Vagina (tissue), 2 donors: ENCODE data around the gene B3GALT5. TPM values are rescaled to one million over a fixed set of nuclear protein-coding genes. Genes with fewer than 3 reads are reported as not detected.
A peak's percentile ranks its signal among the peaks of the same experiment; 100 is the strongest.

ENCODE experiments used
- DNase-seq, 2 donors: peaks; one replicate each; pipeline ENCODE4 v3.0.0-alpha.2; 2017; ENCODE audit errors: extremely low spot score in 2 of 2
- H3K27ac ChIP-seq: fragments of 200-600 bp; sonication (generic); one replicate; pipeline ENCODE4 v1.5.1; 2019
- H3K27me3 ChIP-seq: fragments of 200-600 bp; sonication (generic); one replicate; pipeline ENCODE4 v1.5.1; 2019
- H3K36me3 ChIP-seq, 2 donors: fragments of 200-600 bp; sonication (generic); one replicate each; pipeline ENCODE4 v1.5.1; 2017 to 2019
- H3K4me1 ChIP-seq: fragments of 200-600 bp; sonication (generic); one replicate; pipeline ENCODE4 v1.5.1; 2019
- H3K4me3 ChIP-seq, 2 donors: fragments of 200-600 bp; sonication (generic); 1 replicate in 1 of 2; 2 replicates in 1 of 2; pipeline ENCODE4 v1.5.1; 2016 to 2019
- H3K9me3 ChIP-seq: fragments of 200-600 bp; sonication (generic); one replicate; pipeline ENCODE4 v1.5.1; 2019
- POLR2A ChIP-seq, 2 donors: fragments of 450-650 bp; IDR thresholded peaks; one replicate each; pipeline ENCODE4 v1.6.1; 2017; ENCODE audit warnings: antibody characterized with exemption in 2 of 2, mild to moderate bottlenecking in 2 of 2, moderate library complexity in 2 of 2
- POLR2AphosphoS5 ChIP-seq, 2 donors: sonication (generic); formaldehyde crosslinking; IDR thresholded peaks; one replicate each; pipeline ENCODE4 v1.9.0; 2017; ENCODE audit warnings: antibody characterized with exemption in 2 of 2, mild to moderate bottlenecking in 2 of 2, low read depth in 1 of 2; ENCODE audit not compliant: insufficient read depth in 1 of 2
- intact Hi-C: fragments of 100-400 bp; cut with DNase I; formaldehyde crosslinking; loops from one replicate; pipeline ENCODE4 v1.15.1; 2023
- total RNA-seq: library from RNA; depleted of rRNA; stranded (reverse); fragments of >200 nt; gene quantifications from one replicate; pipeline ENCODE4 v1.2.3, GENCODE V29; 2016
- TF ChIP-seq, protein P1 (sequence below), 3 experiments: fragments of 450-650 bp in 2 of 3; fragments of 200-600 bp in 1 of 3; sonication (generic) in 1 of 3; IDR thresholded peaks; one replicate each; pipeline ENCODE4 v1.5.1; 2017 to 2019; ENCODE audit warnings: antibody characterized with exemption in 3 of 3, mild to moderate bottlenecking in 2 of 3, moderate library complexity in 2 of 3

Gene B3GALT5
- total RNA-seq, 1 donor from 2014 or later, result 1.5 TPM

DNA sequence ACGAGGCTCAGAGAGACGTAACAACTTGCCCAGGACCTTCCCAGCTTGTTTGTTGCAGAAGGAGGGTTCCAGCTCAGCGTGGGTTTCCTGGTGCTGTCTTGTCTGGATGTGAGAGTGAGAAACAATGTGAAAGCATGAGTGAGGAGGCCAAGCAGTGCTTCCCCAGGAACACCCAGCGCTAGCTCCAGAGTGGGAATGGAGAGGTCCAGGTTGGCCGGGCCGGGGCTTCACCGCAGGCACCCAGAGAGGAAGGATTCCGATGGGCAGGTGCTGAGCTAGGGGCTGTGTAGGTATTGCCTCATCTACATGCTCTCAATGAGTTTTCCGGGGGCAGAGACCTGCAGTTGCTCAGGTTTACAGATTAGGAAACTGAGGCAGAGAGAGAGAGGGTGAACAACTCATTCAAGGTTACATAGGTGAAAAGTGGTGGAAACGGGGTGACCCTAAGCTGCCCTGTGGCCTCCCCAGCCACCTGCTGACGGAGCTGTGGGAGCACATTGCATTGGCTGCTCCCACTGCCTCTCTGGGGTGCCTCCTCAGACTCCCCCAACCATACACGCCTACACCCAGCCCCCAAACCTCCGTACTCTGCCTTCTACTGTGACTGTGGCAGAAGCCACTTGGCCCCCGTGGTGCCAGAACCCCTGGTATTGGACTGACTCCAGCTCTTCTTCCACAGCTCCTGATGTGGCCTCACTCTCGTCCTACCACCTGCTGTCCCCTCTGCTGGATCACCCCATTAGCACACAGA, 51.2 kb downstream of the B3GALT5 start:
- no peaks in the 10 kb centered on the region for H3K9me3 ChIP-seq
- no peak for TF ChIP-seq POLR2AphosphoS5 (IDR thresholded peaks at IDR 0.05; ENCODE audit: insufficient read depth in 1 of 2, low read depth in 1 of 2)
- TF ChIP-seq, protein P1, sequence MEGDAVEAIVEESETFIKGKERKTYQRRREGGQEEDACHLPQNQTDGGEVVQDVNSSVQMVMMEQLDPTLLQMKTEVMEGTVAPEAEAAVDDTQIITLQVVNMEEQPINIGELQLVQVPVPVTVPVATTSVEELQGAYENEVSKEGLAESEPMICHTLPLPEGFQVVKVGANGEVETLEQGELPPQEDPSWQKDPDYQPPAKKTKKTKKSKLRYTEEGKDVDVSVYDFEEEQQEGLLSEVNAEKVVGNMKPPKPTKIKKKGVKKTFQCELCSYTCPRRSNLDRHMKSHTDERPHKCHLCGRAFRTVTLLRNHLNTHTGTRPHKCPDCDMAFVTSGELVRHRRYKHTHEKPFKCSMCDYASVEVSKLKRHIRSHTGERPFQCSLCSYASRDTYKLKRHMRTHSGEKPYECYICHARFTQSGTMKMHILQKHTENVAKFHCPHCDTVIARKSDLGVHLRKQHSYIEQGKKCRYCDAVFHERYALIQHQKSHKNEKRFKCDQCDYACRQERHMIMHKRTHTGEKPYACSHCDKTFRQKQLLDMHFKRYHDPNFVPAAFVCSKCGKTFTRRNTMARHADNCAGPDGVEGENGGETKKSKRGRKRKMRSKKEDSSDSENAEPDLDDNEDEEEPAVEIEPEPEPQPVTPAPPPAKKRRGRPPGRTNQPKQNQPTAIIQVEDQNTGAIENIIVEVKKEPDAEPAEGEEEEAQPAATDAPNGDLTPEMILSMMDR (IDR thresholded peaks at IDR 0.05), result no peak
- H3K4me3 ChIP-seq, result no peak overlapping the region
- H3K27ac ChIP-seq, result no peak overlapping the region
- DNase-seq, result no peak
- no peaks in the 10 kb centered on the region for H3K36me3 ChIP-seq
- peaks cover 12% of the 10 kb centered on the region for H3K4me1 ChIP-seq
- H3K27me3 ChIP-seq, result no peaks in the 10 kb centered on the region
- intact Hi-C loops, result no loop called here

DNA sequence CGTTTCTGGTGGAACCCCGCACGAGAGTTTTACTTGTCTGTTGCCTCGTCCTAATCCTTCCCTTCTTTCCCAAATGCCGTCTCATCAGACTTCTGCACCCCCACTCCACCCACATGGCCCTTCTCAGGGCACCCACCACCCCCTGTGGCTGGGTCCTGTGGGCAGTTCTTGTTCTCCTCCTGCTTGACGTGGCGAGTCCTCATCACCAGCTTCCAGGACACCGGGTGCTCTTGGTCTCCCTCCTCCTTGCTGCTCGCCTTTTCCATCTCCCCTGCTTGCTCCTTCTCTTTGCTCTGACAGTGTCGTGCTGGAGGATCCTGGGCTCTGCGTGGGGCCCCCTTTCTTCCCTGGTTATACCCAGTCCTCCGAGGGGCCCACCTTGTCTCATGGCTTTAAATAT, 51.8 kb downstream of the B3GALT5 start:
- Histone ChIP-seq H3K4me3 (no peak overlapping the region), H3K4me1 (peaks cover 12% of the 10 kb centered on the region), H3K36me3 (no peaks in the 10 kb centered on the region), H3K9me3 (no peaks in the 10 kb centered on the region), H3K27ac (no peak overlapping the region), H3K27me3 (no peaks in the 10 kb centered on the region)
- intact Hi-C loops, result no loop called here
- TF ChIP-seq, protein P1 (IDR thresholded peaks at IDR 0.05), result no peak
- TF ChIP-seq POLR2A (IDR thresholded peaks at IDR 0.05), result no peak
- no peak for TF ChIP-seq POLR2AphosphoS5 (IDR thresholded peaks at IDR 0.05; ENCODE audit: insufficient read depth in 1 of 2, low read depth in 1 of 2)
- no peak for DNase-seq

DNA sequence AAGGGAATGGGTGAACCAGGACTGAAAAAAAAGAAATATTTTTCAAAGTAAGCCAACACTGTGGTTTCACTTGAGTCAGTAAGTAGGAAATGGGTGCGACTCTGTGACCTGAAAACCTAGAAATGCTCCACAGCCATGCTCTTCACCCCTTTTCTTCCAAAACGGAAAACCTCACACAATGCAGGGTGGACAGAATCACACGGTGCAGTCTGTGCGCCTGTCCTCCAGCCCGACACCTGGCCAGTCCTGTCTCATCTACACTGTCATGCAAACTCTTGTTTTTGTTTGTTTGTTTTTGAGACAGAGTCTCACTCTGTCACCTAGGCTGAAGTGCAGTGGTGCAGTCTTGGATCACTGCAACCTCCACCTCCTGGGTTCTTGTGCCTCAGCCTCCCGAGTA, 53.3 kb downstream of the B3GALT5 start:
- TF ChIP-seq POLR2A (IDR thresholded peaks at IDR 0.05) (no peak), POLR2AphosphoS5 (IDR thresholded peaks at IDR 0.05; ENCODE audit: insufficient read depth in 1 of 2, low read depth in 1 of 2) (no peak)
- TF ChIP-seq, protein P1 (IDR thresholded peaks at IDR 0.05), result no peak
- Histone ChIP-seq H3K36me3 (no peaks in the 10 kb centered on the region), H3K27ac (no peak overlapping the region), H3K4me1 (no peaks in the 10 kb centered on the region), H3K4me3 (no peak overlapping the region), H3K9me3 (no peaks in the 10 kb centered on the region), H3K27me3 (no peaks in the 10 kb centered on the region)
- intact Hi-C loops, result no loop called here
- peak; percentile 12 to 16 for DNase-seq

DNA sequence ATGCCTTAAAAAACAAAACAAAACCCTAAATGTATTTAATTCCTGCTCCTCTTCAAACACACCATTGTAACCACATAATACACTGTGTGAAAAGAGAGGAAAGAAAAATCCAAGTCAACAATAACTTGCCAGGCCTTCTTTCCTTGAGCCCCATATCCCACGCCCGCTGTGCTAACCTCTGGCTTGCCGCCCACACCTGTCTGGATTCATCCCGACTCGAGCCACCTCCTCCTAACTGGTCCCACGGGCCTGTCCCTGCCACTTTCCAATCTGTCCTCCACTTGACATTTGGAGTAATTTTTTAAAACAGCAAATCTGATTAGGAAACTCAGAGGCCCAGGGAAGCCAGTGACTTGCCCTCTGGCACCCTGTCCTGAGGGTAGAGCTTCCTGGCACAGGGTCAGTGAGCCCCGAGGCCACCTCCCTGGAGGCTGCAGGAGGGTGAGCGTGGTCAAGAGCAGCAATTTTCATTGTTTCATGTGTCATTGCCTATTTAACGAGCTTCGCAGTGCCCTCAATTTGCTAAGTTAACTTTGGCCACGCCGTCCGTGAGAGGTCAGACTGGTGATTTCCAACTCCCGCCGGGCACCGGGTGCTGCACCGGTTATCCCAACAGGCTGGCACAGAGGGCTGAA, 54.1 kb downstream of the B3GALT5 start:
- intact Hi-C loops, result no loop called here
- Histone ChIP-seq H3K4me1 (no peaks in the 10 kb centered on the region), H3K4me3 (no peak overlapping the region), H3K9me3 (no peaks in the 10 kb centered on the region), H3K36me3 (no peaks in the 10 kb centered on the region), H3K27ac (no peak overlapping the region), H3K27me3 (no peaks in the 10 kb centered on the region)
- DNase-seq, result no peak
- TF ChIP-seq, protein P1 (IDR thresholded peaks at IDR 0.05), result no peak
- TF ChIP-seq POLR2AphosphoS5 (IDR thresholded peaks at IDR 0.05; ENCODE audit: insufficient read depth in 1 of 2, low read depth in 1 of 2) (no peak), POLR2A (IDR thresholded peaks at IDR 0.05) (no peak)

DNA sequence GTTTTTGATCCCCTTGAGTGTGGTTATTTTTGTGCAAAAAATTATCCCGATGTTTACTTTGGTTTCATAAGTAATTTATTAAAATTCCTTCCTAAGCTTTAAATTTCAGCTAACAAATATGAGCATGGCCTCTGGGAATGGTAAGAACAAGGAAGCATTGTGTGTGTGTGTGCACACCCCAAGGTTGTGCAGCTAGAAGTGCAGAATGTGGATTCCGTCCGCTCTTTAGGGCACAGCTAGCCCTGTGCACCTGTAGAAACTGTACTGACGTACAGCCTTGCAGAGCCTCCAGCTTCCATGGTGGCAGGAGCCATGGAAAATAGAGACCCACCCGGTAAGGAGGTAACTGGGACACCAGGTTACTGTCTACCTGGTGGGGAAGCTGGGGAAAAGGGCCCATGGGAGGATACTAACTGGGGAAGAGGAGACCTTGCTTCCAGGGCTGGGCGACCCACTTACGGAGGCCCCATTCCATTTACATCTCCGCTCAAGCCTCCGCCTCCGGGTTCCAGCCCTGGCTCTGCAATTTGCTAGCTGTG, 54.7 kb downstream of the B3GALT5 start:
- Histone ChIP-seq H3K9me3 (no peaks in the 10 kb centered on the region), H3K27me3 (no peaks in the 10 kb centered on the region), H3K4me1 (no peaks in the 10 kb centered on the region), H3K36me3 (no peaks in the 10 kb centered on the region), H3K27ac (no peak overlapping the region), H3K4me3 (no peak overlapping the region)
- TF ChIP-seq POLR2A (IDR thresholded peaks at IDR 0.05), result no peak
- intact Hi-C loops, result no loop called here
- no peak for DNase-seq
